HCEC 1CT (cell line): ENCODE results near the gene PRXL2C.
"Not testable (repeated sequence)": the region's sequence is repeated elsewhere in the genome, so short reads cannot be mapped to it uniquely, and the experiment has no call there.

Source experiments
- DNase-seq: peaks from one replicate; pipeline ENCODE4 v3.0.0-alpha.2; 2017

Gene PRXL2C, protein sequence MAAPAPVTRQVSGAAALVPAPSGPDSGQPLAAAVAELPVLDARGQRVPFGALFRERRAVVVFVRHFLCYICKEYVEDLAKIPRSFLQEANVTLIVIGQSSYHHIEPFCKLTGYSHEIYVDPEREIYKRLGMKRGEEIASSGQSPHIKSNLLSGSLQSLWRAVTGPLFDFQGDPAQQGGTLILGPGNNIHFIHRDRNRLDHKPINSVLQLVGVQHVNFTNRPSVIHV

DNA sequence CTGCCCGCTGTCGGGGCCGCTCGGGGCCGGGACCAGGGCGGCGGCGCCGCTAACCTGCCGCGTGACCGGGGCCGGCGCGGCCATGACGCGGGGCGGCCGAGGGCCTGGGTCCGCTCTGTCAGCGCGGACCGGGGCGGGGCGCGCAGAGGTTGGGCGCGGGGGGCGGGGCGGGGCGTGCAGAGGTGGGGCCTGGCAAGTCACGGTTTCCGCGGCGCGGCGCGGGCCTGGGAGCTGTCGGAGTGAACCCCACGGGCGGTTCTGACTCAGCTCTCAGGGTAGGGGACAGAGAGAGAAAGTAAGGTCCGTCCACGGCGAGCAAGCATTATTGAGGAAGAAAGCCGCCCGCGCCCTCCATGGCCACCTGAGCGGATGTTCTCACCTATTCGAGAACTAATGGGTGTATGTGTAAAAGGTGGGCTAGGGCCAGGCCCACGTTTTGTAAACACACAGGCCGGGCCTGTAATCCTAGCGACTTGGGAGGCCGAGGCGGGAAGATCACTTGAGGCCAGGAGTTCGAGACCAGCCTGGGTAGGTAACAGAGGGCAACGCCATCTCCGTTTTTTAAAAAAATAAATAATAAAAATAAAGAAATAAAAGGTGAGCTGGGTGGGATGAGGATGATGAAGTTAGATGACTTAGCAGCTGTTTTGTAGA, at the start of gene PRXL2C:
Gene PRXL2C, minus strand, starts transcription at position 120 of the 654 bp plus-strand sequence. Its CDS starts 36 bp downstream, at position 84.
- DNase-seq = peak; percentile 56

DNA sequence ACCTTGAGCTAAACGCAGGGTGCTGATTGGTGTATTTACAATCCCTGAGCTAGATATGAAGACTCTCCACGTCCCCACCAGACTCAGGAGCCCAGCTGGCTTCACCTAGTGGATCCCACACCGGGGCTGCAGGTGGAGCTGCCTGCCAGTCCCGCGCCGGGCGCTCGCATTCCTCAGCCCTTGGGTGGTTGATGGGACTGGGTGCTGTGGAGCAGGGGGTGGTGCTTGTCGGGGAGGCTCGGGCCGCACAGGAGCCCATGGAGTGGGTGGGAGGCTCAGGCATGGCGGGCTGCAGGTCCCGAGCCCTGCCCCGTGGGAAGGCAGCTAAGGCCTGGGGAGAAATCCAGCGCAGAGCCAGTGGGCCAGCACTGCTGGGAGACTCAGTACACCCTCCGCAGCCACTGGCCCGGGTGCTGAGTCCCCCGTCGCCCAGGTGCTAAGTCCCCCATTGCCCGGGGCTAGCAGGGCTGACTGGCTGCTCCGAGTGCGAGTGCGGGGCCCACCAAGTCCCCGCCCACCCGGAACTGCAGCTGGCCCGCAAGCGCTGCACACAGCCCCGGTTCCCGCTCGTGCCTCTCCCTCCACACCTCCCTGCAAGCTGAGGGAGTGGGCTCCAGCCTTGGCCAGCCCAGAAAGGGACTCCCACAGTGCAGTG, 45.7 kb upstream of the PRXL2C start:
- DNase-seq = not testable (repeated sequence)

DNA sequence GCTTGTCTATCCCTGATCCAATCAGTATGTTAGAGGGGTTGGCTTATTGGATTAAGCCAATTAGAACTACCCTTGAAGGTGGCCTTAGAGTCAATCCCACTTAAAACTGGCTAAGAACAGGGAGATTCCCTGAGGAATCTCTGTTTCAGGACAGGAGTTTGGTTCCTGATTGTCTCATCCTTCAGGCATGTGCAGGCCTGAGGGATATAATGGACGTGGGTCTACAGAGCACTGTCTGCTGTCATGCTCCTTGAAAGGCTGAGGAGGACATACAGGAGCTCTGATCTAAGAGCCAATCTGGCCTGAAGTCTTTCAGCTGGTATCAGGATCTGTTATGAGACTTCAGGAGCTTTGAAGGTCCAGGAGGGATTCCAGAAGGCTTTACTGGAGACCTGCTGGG, 36.2 kb upstream of the PRXL2C start:
- DNase-seq = no peak

DNA sequence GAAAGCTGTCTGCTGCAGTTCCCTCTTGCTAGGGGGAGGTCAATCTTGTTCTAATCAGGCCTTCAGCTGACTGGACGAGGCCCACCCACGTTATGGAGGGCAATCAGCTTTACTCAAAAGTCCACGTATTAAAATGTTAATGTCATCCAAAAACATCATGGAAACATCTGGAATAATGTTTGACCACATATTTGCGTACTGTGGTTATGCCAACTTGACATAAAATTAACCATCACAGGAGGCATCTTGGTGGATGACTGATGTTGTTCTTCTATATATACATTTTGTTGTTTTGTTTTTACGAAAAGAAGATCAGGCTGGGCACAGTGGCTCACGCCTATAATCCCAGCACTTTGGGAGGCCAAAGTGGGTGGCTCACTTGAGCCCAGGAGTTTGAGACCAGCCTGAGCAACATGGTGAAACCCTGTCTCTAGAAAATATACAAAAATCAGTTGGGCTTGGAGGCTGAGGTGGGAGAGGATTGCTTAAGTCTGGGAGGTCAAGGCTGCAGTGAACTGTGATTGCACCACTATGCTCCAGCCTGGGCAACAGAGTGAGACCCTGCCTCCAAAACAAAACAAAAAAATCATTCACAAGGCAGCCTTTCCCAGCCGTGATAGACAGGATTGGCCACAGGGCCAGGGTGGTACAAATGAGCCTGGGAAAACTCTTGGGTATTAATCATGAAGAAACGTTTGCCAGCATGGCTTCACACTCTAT, 33.8 kb upstream of the PRXL2C start:
- no peak for DNase-seq

DNA sequence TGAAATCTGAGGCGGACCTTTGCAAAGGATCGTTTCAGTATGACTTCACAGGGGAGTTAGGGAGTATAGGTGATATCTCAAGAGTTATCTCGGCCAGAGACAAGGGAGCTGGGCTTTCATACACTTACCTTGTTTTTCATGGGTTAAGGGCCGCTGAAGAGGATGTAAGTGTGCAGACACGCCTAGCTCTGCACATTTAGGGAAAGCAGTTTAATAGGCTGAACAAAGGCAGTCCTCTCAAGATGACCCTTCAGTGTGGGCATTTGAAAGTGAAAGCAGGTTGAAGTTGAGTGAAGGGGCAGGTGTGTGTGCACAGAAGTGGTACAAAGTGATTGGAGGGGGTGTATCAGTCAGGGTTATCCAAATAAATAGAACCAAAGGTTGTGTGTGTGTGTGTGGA, 33.1 kb upstream of the PRXL2C start:
- no peak for DNase-seq

DNA sequence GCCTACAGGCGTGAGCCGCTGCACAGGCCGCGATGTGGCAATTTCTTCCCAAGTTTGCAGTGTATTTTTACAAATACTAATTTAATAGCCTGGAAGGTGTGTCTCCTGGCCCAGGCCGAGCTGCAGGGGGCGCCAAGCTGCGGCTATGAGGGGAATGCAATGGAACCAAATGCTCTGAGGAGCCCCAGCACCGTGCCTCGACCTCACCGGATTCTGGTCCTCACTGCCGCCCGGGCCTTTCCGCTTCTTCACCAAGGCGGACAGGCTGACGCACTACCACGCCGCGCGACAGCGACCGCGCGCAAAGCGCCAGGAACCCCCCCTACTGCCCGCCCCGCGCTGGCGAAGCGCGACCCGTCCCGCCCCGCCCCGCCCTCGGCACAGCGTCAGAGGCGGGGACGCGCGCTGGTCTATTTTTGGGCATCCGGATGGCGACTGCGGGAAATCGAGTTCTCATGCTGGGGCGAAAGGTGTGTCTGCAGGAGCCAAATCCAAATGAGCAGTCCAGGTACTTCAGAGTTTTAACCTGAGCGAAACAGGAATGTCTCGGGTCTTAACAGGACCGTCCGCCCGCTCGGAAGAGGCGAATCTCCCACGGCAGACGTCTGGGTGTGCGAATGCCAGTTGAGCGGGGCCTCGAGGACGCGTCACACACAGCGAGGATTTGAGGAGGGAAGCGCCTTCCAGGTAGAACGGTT, 31.7 kb upstream of the PRXL2C start:
- no peak for DNase-seq

DNA sequence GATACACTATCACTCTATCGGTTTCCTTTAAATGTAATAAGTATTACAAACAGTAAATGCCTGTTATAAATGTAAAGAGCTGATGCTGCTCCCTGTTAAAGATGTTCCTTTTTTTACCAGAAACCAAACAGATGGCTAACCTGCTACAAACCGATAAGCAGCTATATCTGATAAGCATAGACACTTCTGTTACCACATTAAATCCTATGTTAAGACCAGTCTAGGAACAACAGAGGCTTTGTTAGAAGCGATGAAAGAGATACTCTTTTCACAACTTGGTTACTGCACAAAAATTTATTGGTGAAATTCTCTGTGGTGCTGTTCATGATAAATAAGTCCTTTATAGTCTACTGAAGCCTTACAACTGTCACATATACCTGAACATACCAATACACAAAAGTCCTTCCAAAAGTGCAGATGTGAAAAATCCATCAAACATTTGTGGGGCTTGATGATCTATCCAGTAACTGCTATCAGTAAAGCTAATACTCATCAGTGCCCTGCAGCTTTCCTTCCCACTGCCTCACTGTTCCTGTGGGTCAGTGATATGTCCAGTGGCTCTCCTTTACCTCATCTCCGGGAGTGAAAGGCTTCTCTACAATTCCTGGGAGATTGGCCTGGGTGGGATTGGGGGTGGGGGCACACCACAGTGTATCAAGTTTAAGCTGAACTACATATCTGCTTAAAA, 25.8 kb upstream of the PRXL2C start:
- DNase-seq = no peak

DNA sequence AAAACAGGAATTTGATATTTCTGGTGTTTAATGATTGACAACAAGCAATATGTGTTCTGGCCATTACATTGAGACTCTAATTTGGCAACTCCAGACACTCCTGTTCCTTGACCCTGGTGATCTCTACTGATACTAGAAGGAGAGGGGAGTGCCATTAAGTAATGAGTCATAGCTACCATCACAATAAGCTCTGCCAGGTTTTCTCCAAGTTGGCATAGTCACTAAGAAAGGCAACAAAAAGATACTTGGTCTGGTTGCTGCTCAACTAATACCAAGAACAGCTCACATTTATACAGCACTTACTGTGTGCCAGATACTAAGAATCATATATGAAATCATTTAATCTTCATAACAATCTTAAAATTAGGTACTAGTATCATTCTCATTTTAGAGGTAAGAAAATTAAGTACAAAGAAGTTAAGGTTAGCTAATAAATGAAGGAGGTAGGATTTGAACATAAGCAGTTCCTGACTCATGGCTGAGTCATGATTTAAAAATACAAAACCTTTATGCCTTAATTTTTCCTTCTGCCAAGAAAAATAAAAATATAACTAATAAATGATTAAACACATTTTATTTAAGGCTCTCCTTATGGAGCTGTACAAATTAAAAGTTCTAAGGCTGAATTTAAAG, 19.9 kb upstream of the PRXL2C start:
- peak; percentile 56 for DNase-seq

DNA sequence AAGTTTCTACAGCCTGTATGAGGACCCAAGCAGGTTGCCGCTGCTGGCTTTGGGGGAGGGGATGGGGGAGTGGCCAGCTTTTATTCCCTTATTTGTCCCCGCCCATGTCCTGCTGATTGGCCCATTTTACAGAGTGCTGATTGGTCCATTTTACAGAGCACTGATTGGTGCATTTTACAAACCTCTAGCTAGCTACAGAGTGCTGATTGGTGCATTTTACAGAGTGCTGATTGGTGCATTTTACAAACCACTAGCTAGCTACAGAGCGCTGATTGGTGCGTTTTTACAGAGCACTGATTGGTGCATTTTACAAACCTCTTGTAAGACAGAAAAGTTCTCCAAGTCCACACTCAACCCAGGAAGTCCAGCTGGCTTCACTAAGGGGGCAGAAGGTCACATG, 18.7 kb upstream of the PRXL2C start:
- not testable (repeated sequence) for DNase-seq

DNA sequence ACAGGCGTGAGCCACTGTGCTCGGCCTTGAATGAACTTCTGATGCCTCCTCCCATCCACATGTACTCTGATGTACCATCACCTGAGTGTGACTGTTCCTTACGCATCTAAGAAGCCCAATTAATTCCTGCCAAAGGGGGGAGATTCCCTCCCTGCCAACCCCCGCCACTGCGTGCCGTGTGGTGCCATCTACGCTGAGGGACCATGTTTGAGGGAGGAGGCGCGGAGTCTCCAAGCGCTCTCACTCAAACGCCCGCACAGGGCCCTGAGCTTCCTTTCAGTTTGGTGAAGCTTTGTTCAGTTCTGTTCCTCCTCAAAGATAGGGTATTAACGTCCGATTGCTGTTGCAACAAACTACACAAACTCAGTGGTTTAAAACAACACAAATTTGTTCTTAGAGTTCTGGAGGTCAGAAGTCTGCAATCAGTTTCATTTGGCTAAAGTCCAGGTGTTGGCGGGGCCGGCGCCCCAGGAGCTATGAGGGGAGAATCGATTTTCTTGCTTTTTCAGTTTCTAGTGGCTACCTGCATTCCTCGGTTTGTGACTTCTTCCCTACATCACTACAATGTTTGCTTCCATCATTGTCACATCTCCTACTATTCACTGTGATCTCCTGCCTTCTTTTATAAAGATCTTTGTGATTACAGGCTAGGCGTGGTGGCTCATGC, 13.9 kb upstream of the PRXL2C start:
- DNase-seq = no peak

DNA sequence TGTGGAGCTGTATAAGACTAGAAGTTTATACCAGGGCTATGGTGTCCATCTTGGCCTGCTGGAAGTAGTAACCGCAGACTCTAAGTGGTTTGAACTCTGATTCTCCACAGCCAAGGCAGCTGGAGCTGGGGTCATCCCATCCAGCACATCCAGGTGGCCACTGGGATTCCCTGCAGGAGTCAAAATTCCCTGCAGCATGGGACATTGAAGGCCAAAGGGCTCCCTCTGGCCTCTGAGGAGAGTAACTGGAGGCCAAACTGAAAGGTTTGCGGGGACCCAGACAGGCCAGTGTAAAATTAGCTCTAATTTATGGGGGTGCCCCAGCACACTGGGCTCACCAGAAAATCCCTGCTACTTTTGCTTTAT, 12.2 kb upstream of the PRXL2C start:
- no peak for DNase-seq

DNA sequence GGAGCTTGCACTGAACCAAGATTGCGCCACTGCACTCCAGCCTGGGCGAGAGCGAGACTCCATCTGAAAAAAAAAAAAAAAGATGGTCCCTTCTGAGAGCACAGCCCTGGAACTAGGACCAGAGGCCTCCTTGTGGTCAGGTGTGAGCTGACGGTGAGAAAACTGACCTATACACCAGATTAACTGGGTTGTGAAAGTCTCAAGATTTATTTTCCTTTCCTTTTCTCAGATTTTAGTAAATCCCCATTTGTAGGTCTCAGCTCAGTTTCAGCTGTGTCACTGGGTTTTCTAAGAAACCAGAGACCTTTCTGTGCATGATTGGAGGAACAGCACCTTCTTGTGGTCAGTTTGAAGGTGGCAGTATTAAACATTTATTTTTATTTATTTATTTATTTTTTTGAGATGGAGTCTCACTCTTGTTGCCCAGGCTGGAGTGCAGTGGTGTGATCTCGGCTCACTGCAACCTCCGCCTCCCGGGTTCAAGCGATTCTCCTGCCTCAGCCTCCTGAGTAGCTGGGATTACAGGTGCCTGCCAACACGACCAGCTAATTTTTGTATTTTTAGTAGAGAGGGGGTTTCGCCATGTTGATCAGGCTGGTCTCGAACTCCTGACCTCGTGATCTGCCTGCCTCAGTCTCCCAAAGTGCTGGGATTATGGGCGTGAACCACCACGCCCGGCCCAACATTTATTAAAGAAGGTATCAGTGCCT, 11.7 kb upstream of the PRXL2C start:
- peak; percentile 75 for DNase-seq

DNA sequence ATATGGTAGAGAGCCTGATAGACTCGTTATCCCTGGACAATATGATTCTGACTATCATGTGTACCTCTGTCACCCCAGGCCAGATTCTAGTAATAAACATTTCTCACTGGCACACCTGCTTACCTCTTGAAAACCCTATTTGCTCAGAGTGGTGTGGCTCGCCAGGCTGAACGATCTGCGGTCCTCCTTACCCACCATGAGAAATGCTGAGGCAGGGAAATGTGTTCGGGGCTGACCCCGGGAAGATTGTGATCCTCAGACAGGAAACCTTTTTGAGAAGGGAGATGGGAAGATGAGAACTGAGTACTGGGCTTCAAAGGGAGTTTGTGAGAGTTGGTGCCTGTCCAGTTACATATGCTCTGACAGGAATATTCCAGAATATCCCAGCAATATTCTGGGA, 10.7 kb upstream of the PRXL2C start:
- DNase-seq = no peak

DNA sequence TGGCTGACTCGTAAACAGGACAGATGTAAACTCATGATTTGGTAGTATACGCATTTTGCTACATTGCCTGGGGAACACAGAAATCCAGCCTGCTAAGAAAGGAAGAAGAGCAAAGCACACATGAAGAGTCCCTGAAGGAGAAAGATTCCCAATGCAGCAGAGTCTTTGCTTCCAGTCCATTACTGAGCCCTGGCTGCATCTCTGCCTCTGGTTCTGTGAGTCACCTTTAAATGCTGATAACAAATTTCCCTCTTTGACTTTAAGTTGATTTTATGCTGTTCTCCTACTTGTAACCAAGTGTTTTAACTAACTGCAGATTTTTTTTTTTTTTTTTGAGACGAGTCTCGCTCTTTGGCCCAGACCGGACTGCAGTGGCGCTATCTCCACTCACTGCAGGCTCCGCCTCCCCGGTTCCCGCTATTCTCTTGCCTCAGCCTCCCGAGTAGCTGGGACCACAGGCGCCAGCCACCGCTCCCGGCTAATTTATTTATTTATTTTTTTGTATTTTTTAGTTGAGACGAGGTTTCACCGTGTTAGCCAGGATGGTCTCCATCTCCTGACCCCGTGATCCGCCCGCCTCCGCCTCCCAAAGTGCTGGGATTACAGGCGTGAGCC, 8.5 kb upstream of the PRXL2C start:
- no peak for DNase-seq

DNA sequence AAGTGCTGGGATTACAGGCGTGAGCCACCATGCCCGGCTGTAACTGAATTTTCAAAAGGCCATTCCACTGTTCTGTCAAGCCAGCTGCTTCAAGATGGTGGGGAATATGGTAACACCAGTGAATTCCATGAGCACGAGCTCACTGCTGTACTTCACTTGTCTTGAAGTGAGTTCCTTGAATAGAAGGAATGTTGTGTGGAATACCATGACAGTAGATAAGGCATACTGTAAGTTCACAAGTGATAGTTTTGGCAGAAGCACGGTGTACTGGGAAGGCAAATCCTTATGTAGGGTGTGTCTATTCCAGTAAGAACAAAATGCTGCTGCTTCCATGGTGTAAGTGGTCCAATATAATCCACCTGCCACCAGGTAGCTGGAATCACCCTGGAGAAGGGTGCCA, 6.6 kb upstream of the PRXL2C start:
- no peak for DNase-seq

DNA sequence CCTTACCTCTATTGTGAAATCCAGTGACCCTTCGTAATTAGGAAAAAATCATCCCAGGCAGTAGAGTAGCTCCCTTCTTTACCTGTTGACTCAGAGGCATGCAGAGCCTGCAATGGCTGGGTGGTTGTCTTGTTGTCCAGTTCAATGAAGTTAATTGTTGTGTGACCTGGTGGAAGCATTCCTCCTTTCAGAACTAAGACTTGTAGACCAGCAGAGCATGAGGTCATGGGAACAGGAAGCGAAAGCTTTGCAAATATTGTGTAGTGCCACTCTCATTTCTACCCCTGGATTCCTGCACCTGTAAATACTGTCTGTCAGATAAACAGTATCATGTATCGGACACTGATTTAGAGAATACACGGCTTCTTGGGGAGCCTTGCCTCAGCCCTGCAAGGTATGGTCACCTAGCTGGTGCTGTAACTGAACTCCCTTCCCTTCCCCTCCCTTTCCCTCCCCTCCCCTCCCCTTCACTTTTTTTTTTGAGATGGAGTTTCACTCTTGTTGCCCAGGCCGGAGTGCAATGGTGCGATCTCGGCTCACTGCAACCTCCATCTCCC, 5.7 kb upstream of the PRXL2C start:
- DNase-seq = no peak

DNA sequence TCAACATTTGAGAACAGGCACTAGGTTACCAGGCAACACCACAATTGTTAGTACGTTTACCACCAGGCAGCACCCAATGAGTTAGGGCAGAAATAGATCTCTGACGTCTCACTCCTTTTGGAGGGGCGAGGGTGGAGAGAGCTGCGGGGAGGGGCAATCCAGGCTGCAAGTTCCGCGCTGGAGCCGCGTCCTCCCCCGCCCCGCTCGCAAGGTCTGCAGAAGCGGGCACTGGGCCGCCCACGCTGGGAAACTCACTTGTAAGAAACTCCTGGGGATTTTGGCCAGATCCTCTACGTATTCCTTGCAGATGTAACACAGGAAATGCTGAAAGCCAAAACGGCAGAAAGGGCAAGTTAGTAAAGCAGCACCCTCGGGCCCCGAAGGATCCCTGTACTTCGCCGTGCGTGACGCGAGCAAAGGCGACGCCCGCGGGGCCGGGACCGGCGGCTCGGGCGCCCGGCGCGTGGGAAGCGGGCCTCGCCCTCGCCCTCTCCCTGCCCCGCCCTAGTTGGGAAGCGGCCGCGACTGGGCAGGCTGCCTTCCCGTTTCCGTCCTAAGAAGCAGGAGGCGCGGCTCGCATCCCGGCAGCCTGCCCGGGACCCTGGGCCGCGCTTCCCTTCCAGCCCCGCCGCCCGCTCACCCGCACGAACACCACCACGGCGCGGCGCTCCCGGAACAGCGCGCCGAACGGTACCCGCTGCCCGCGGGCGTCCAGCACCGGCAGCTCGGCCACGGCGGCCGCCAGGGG, 493 bp downstream of the PRXL2C start:
- peak; percentile 70 for DNase-seq

DNA sequence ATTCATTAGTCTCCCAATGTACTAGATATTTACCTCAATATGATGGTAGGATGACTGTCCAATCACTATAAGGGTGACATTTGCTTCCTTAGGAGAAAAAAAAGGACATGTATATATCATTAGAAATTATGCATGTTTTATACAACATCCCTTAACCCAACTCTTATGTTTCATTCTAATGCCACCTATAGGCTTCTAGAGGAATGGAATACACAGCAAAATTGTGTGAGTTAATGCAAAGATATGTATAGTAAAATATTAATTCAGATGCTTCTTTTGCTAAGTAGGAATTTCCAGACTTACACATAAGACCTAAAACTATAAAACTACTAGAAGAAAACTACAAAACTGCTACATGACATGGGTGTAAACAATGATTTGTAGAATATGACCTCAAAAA, 3.5 kb downstream of the PRXL2C start:
- peak; percentile 62 for DNase-seq
